Kidney glomerular epithelial cell (primary cell): ENCODE results near the gene ACTA2.

Source experiments
- DNase-seq: peaks from one replicate; lab custom pipeline; 2025; lab: John Stamatoyannopoulos, UW

Gene ACTA2

DNA sequence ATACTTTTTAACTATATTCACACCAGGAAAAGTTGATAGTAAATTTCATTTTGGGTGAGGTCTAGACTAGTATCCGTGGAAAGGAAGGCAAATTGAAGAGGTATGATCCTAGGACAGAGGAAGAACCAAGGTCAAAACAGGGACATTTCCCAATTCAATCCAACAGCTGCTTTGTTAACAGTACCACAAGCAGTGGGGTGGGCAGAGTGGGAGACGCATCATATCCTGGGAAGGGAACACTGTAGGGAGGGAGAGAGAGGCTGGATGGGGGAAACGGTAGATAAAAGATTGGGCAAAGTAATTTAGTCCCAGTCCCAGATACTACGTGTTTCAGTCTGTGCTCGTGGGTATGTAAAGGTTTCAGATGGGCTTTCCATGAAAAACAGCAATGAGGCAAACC, 28.9 kb upstream of the ACTA2 start:
- no peak for DNase-seq

DNA sequence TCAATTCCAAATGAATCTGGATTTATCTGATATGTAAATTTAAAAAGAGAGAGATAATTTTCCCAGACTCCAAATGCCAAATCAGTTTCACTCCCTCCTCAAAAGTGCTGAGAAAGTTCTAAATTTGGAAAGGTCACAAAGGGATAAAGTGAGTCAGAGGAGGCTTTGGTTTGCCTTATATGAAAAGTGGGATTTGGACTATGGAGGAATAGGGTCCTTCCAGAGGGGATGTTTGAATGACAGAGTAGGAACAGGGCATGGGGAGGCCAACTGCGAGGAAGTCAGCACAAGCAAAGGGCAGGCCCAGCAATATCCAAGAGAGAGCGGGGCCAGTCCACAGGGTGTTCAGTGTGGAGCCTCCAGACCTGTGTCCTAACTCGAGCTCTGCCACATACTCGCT, 28.2 kb upstream of the ACTA2 start:
- DNase-seq = no peak

DNA sequence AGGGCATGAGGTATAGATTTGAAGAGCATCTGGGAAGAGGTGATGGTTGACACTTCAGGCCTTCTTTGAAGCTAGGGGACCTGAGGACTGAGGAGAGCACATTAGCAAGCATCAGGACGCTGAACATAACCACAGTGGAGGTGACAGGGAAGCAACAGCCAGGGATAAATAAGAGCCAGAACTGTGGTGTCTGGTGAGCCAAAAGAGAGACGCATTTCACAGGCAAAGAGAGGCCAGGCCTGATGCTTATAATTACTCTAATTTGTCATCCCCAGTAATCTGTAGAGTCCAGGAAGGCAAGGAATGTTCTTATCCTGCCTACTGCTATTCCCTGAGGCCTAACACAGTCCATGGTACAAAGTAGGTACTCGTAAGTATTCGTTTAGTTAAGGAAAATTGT, 27.7 kb upstream of the ACTA2 start:
- no peak for DNase-seq

DNA sequence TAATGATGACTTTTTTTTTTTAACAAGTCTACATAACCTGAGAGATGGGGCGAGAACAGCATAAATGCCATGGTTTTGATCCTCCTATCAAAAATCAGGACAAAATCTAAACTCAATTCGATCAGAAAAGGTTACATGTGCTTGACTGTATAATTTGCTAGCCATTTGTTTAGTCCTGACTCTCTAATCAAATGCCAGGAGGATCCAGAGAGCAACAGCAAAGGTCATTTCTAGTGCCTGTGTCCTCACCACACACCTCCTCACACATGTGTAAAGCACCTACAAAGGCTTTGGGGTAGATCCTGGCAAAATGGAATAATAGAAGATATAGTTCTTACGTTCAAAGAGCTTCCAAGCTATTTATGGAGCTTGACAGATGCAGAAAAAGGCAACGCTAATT, 27.0 kb upstream of the ACTA2 start:
- DNase-seq = no peak

DNA sequence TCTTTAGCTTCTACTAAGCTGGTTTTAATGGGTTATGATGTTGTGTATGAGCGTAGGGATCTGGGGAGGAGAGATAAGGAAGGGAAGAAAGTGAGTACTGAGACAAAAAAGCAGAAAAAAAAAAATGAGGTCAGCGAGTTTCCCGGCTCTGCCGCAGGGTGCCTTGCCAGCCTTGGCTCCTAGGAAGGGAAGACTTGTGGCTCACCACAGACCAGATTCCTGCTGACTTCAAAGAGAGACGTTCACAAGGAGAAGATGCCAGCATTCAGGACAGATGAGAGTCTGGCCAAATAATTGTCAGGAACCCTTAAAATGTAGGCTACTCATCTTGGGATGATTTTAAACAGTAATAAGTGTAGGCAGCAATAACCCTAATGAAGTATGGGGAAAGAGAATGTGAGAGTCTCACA, 26.6 kb upstream of the ACTA2 start:
- peak; percentile 18 for DNase-seq

DNA sequence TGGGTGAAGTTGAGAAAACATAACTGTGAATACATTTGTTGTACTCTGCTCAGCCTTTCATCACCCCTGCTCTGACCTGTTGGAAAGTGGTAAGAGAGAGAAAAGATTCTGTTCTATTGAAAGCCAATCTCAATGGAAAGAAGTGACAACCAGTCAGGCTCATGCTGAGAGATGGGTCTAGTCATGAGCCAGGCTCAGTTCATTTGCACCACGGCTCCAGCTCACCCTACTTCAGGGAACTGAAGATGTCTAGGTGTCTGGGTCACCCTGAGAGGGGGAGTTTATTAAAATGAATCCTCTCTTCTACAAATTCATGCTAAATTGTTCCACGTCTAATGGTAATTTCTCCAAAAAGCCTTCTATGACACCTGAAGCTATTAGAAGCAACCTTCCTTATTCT, 25.9 kb upstream of the ACTA2 start:
- no peak for DNase-seq

DNA sequence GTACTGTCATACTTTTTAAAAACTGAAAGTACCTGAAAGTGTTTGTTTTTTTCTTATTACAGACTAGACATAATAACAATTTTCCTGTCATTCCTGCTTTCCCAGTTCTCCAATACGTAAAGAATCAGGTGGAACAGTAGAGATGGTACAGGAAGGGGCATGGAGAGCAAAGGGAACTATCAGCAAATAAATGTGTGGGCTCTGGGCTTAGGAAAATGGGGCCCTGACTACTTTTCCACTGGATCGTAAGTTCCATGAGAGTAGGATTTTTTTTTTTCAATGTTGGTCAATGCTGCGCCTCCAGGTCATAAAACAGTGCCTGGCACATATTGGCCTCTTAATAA, 22.8 kb upstream of the ACTA2 start:
- no peak for DNase-seq

DNA sequence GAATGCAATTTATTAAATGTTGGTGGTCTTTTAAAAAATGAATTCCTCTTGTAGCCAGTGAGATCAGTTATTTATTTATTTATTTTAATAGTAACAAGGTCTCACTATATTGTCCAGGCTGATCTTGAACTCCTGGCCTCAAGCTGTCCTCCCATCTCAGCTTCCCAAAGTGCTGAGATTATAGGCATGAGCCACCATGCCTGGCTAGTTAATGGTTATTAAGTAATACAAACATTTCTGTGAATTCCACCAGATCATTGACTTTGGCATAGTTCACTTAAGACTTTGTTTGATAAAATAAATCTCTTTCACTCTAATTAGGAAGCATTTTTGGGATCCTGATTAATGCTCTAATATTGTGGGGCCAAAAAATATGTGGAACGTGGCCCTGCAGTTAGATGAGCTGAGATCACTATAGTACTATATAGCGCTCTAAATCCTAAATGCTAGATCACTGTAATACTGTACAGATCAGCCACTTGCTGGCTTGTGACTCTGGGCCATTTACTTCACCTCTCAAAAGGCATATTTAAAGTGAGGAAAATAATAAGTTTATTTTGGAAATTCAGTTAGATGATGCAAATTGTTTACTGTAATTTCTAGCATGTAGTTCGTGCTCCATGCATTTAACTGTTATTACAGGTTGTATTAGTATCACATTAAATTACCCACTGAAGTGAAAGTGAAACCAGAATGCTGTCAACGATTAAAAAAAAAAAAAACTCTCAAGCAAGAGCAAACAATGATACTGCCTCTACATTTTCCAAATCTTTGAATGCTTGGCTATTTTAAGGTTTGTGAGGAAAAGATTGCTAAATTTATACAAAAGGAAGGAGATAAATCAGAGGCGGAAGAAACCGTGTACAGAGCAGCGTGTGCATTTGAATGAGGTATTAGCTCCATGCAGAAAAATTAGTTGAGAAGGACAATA, 22.1 kb upstream of the ACTA2 start:
- DNase-seq = peak; percentile 24

DNA sequence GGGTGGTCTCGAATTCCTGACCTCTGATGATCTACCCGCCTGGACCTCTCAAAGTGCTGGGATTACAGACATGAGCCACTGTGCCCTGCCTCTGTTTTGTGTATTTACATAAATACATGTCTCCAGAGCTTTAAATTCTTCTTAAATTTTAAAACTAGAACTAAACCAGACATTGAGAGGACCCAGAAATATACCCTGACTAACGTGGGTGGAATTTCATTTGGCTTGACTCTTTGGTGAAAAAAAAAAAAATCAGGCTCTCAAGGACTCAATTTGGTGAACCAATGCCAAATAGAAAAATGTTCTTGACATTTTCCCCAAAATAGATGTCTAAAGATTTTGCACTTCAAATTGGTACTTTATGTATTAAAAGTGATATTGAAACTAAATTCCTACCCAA, 21.4 kb upstream of the ACTA2 start:
- no peak for DNase-seq

DNA sequence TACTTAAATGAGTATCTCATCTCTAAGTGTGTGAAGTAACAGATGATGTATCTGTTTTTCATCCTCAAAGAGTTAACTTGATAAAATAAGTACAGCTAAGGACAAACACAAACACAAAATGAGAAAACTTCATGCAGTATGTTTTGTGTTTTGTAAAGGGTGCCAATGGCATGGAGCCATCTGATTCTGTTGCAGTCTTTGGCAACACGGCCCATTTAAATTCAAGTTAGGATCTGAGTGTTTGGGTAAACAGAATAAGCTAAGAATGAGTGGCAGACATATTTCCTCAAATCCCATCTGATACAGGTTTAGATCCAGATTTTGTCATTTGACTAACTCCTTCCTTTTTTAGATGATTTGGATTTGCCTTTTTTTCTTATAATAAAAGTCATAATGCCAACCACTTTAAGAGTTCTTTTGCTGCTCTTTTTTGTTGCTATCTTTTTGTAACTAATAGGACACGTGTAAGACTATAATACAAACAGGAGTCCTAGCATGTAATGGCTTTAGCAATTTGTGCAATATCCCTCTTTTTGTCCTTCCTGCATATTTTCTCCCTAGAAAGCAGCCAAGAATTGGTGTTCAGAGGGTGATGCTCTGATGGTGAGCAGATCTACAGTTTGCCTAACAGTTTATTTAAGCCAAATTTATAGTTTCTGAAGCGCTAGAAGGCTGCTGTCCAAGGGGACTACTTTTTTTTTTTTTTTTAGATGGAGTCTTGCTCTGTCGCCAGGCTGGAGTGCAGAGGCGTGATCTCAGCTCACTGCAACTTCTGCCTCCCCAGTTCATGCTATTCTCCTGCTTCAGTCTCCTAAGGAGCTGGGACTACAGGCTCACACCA, 18.9 kb upstream of the ACTA2 start:
- no peak for DNase-seq

DNA sequence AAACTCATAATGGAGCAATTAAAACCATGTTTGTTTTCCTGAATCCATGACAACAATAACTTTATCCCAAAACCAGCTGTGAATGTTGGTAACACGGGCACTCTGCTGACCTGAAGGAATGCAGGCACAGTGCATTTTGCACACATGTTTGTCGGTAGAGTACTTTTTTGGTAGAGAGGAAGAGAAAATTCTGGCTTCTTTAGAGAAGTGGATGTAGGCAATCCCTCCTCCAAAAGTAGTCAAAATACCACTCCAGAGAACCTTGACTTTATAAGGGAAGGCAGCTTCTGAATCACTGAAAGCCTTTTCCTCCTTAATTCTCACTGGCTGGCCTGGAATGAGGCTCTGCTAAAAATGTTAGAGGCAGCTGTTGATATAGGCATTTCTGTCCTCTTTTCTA, 15.8 kb upstream of the ACTA2 start:
- no peak for DNase-seq

DNA sequence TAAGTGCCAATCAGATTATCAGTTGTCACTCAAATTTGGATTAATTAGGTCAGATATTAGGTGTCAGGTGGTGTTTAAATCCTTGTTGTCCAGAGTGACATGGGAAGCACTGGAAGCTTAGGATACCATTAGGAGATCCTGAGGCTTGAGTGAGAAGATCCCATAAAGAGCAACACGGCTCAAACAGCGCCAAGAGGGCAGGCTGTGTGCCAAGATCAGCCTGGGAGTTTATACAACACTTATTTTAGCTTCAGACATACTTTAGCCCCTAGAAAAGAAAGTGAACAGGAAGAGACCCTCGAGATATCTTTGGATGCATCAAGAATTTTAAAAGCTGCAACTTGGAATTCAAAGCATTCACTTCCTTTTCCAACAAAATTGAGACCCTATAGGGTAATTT, 14.2 kb upstream of the ACTA2 start:
- DNase-seq = no peak

DNA sequence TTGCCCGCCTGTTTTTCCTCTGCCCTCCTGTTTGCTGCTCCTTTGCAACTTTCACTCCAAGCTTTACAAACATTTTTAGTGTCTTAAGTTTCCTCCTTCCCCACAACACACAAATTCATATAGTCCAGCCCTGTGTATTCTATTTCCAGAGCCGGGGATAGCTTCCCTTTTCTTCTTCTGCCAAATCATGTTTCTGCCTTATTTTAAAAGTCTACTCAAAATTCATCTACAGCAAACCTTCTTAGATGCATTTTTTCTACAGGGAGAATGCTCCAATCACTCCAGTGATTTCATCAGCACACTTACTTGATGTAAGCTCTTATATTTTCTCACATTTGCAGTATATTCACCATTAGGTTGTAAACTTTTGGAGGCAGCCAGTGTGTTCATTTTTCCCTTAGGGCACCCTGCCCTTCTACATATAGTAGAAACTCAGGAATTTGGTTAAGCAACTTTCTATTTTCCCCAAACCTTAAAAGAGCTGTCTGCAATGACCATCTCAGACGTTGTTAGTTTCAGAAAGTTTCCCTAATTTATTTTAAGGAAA, 12.4 kb upstream of the ACTA2 start:
- no peak for DNase-seq

DNA sequence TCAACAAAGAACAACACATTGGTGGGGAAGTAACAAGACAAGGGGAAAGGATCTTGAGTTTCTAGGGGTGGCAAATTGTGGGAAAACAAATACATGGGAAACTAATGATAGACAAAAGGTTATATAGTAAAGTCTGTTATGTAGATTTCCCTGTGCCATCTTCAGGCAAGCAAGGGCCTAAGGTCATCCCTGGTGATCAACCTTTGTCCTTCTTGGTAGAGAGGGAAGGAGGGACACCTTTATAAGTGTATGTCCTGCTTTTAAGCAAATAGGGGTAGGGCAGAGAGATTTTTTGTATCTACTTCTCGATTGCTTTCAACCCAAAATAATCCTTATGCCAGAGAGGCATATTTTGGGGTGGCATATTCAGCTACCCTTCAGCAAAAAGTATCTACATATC, 11.8 kb upstream of the ACTA2 start:
- no peak for DNase-seq

DNA sequence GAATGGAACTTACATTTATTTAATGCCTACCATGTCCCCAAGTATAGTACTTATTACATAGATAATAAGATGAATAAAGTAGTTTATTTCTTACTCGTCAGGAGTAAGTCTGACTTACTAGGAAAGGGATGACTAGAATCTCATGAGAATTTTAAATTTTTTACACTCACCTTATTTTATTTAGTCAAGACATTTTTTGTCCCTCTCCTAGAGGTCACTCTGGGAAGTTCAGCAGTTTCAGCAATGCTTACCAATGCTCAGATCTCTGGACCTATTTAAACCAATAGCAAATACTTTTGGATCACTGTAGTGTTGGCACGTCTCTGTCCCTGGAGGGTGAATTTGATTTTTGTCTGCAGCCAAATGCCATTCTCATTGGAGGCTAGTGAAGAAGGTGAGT, 10.7 kb upstream of the ACTA2 start:
- DNase-seq = no peak

DNA sequence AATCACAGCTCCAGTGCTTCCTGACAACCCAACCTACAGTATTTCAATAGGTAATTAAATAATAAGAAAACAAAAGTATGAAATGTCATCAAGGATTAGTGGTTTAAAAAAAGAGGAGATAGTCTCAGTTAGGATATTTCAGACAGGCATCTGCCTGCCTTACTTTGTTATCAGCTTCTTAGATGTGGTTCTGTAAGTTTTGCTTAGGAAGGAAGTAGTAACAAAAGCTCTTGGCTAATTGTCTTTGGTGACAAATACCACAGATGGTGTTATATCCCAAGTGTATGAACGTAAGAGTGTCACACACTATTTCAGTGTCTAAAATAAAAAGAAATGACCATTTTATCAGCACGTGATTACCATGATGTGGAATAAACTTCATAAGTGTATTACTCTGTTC, 9.8 kb upstream of the ACTA2 start:
- DNase-seq = no peak

DNA sequence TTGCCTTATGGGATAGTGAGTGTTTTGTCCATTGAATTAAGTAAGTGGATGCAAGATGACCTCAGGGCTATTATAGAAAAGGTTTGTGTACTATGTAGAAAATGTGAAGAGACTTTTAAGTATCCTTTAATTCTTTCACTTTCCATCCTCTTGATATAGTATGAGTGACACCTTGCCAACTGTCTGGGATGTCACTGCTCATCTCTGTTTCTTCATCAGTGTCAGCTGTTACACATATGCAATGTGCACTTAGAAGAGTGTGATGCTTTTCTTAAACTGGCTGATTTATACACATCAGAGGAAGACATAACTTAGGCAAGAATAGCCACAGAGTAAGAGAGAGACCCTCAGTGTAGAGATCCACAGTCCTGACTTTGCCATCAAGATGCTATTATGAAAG, 8.7 kb upstream of the ACTA2 start:
- DNase-seq = no peak

DNA sequence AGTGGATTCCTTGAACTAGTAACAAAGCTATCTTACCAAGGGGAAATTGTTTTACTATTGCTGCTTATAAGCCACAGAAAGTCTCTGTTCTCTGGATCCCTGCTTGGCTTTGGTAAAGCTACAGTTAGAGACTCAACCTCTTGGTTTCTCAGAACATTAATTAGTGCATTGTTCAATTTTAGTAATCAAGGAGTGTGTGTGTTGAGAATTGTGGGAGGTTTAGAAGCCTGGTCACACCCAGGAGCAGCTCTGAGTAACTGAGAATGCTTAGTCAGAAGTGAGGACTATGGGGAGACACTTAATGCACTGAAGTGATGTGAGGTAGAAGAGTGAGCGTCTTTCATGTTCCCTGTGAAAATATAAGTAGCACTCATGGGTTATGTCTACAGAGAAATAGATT, 8.2 kb upstream of the ACTA2 start:
- DNase-seq = no peak

DNA sequence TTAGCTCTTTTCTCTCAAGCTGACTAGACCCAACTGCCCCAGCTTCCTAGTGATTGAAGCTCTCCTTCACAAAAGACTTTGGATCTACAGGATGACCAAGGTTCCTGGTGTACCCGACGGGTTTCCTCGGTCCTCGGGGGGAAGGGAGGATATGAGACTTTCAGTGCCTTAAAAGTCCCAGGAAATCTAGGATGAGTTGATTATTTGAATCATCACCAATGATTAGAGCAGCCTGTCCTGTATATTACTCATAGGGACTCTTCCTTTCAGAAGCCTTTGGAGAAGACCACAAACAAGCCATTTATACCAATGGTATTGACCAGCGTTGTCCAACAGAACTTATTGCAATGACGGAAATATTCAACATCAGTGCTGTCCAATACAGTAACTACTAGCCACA, 6.1 kb upstream of the ACTA2 start:
- no peak for DNase-seq

DNA sequence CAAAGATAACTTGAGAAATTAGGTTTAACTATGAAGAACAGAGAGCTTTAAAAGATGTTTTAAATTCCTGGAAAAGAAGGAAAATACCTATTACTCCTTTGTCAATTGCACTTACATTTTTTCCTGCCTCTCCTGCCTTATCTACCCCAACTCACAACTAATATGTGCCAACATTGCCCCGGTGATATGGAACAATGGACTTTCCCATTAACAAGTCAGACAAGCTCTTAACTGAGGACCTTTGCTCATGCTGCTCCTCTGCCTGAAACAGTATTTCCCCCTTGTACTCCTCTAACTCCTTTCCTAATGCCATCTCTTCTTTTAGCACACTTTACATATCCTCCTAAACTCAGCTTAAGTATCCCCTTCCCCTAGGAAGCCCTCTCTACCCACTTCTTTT, 4.8 kb upstream of the ACTA2 start:
- no peak for DNase-seq

DNA sequence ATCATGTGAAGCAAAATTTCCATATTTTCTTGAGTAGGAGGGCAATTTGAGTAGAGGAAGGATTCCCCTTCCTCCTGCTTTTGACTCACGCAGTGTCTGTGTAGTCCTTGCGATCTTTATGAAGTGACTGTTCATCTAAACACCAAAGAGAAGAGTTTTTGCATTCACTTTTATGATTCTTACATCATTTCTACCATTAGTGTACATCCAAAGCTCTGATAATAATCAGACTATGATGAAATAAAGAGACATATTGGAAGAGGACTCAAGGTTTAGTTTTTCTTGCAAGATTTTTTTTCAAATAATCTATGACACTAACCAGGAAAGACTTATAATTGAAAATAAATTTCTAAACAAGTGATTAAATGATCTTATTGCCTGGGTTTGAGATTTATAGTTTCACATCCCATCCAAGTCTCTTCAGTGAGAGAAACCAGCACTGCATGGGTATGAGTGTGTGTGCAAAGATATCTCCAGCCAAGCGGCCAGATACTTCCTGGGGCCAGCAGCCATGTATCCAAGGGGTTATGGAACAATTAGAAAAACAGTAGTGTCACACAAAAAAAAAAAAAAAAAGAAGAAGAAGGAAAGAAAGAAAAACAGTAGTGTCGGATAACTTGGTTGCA, 2.0 kb upstream of the ACTA2 start:
- no peak for DNase-seq

DNA sequence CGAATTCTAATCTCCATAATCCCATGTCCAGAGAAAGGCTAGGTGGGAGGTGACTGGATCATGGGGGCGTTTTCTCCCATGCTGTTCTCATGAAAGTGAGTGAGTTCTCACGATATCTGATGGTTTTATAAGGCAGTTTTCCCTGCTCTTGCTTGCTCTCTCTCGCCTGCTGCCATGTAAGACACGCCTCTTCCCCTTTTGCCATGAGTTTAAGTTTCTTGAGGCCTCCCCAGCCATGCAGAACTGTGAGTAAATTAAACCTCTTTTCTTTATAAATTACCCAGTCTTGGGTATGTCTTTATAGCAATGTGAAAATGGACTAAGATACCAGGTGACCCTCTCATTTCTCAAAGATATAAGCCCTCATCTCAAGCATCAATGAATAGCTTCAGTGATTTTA, 1.1 kb upstream of the ACTA2 start:
- DNase-seq = no peak
